Measurements from ENCODE around the gene PPIC.
"Not testable (repeated sequence)": the region's sequence is repeated elsewhere in the genome, so short reads cannot be mapped to it uniquely, and the experiment has no call there.

The PPIC gene

DNA sequence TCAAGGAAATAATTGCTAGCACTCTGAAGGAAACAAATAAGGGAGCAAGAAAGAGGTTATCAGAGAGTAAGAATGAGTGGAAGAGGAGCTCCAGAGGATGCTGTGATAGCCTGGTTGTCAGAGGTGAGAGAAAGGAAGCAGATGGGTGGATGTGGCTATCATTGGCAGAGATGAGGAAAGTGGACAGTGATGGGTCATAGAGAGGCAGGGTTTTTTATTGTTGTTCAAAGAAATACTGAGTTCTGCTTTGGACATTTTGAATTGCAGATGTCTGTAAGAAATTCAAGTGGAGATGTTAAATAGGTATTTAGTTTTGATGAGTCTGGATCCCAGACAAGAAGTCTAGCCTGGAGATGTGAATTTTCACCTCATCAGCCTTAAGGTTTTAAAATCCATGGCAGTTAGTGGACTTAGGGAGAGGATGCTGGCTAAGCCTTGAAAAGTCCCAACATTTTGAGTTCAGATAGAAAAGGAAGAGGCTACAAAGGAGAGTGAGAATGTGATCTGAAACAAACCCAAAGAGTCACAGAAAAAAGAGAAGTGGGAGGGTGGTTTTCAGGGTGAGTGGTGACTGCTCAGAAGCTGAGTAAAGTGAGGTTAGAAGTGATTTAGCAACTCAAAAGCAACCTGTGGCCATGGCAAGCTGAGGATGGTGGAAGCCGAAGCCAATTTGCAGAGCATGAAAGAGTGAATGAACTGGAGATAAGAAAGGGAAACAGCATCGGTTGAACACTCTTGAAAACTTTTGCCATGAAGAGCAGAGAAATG, 50.4 kb downstream of the PPIC start:
- Mint-ChIP-seq H3K4me3 (no peak overlapping the region), H3K36me3 (ENCODE audit: low read depth) (no peaks in the 10 kb centered on the region), H3K27me3 (no peaks in the 10 kb centered on the region), H3K27ac (no peak overlapping the region), H3K9me3 (no peaks in the 10 kb centered on the region), H3K4me1 (ENCODE audit: low read depth) (no peaks in the 10 kb centered on the region)
- DNase-seq: no peak

DNA sequence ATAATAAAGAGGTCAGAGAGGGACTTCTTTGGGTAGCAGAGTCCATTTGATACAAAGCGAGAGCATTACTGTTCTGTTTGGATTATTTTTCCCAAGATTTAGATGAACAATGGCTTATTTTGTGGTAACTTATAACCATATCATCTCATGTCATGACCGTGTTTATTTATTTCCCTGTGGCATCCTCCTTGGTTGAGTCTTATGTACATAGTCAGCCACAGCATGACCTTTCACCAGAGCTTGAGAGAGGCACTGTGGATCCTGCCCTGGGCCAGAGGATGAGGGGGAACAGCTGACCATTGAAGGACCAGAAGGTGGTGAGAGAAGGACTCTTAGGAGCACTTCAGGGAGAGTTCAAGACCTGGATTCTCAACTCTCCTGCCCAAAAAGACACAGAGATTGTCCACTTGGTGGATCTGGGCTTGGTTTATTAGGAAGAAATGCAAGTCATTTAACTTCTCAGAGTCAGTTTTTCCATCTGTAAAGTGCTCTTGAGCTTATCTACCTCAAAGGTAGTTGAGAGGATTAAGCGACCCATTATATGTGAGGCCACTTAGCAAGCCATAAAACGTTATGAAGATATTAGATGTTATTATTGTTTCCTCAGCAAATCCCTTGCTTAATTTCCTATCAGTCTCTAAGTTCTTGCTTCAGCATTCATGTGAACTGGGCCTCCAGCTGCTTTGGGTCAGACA, 51.4 kb downstream of the PPIC start:
- no peaks in the 10 kb centered on the region for H3K4me1 Mint-ChIP-seq (ENCODE audit: low read depth)
- H3K9me3 Mint-ChIP-seq: no peaks in the 10 kb centered on the region
- DNase-seq: no peak
- H3K4me3 Mint-ChIP-seq: no peak overlapping the region
- H3K27me3 Mint-ChIP-seq: no peaks in the 10 kb centered on the region
- no peak overlapping the region for H3K27ac Mint-ChIP-seq
- no peaks in the 10 kb centered on the region for H3K36me3 Mint-ChIP-seq (ENCODE audit: low read depth)

DNA sequence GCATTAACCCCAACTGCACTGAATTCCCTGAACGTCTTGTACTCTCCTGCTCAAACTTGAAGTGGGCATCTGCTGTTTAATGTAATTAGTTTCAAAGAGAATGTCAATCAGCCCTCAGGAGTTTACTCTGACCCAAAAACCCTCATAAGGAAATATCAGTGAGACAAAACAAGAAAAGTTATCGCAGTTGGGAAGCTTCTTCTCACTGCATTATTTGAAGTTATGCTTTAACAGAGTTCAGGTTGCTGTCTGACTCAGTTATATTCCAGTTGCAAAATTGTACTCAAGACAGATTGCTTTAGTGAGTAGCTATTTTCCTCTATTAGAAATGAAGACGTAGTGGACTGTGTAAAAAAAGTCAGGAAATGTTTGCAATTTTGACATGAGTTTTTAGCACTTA, 52.1 kb downstream of the PPIC start:
- no peak overlapping the region for H3K4me3 Mint-ChIP-seq
- DNase-seq: no peak
- no peaks in the 10 kb centered on the region for H3K4me1 Mint-ChIP-seq (ENCODE audit: low read depth)
- H3K27me3 Mint-ChIP-seq: no peaks in the 10 kb centered on the region
- H3K9me3 Mint-ChIP-seq: no peaks in the 10 kb centered on the region
- no peaks in the 10 kb centered on the region for H3K36me3 Mint-ChIP-seq (ENCODE audit: low read depth)
- no peak overlapping the region for H3K27ac Mint-ChIP-seq

DNA sequence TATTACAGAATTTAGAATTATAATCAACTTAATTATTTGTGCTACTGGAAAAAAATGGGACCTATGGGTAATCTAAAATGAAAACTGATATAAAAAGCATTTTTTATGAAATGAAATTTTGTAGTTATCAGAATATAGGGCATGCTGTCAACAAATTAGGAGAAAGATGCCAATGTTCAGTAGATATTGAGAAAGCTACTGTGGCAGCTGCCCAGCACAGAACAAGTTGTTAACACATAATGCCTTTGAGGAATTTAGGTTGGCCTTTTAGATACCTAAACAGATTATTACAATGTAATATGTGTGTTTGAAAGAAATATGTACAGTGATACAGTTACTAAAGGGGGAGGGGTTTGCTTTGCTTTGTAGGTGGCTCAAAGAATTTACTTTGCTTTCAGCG, 54.1 kb downstream of the PPIC start:
- no peak for DNase-seq
- H3K27ac Mint-ChIP-seq: no peak overlapping the region
- H3K4me1 Mint-ChIP-seq (ENCODE audit: low read depth): no peaks in the 10 kb centered on the region
- H3K9me3 Mint-ChIP-seq: no peaks in the 10 kb centered on the region
- no peak overlapping the region for H3K4me3 Mint-ChIP-seq
- H3K27me3 Mint-ChIP-seq: no peaks in the 10 kb centered on the region
- H3K36me3 Mint-ChIP-seq (ENCODE audit: low read depth): no peaks in the 10 kb centered on the region

DNA sequence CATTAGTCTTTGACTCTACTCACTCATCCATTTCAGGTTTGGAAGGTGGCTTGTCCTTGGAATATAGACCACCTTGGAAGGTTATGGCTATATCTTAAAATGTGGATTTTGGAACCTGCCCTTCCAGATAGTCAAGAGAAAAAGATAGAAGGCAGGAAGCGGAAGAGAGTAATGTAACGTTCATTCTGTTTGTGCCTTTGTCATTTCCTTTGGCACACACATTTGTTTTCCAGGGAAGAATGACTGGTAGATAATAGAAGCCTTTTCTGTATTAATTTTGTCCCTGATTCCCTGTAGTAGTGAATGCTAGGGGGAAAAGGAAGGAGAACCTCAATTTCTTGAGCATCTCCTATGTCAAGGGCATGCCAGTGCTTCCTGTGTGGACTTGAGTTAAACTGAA, 54.7 kb downstream of the PPIC start:
- H3K27ac Mint-ChIP-seq: no peak overlapping the region
- H3K27me3 Mint-ChIP-seq: no peaks in the 10 kb centered on the region
- H3K4me1 Mint-ChIP-seq (ENCODE audit: low read depth): no peaks in the 10 kb centered on the region

DNA sequence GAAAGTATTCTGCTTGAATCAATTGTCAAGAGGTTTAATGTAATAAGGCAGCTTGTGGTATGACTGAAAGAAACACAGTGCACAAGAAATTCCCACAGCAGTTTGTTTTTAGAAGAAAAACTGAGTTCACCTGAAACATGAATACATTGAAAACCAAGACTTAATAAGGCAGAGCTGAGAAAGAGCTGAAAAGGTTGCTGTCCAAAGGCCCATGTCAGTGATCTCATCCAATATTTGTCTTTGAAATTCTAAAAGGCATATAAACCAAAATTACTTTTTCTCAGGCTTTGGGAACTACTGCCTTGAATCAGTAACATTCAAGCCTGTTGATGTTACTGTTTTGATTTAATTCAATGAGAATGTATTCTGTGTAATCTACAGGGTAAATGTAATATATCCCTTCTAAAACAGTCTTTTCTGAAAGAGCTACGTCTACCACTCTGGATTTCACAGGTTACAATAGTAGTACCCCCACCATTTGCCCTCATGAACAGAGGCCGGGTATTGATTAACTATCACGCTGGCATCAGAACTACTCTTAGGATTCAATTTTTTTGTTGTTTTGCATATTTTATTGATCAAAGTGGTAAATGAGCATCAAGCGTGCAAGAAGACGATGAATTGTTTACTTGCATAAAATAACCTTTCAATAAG, 57.8 kb downstream of the PPIC start:
- H3K27me3 Mint-ChIP-seq: no peaks in the 10 kb centered on the region
- DNase-seq: no peak
- H3K27ac Mint-ChIP-seq: no peak overlapping the region
- H3K9me3 Mint-ChIP-seq: no peaks in the 10 kb centered on the region
- H3K36me3 Mint-ChIP-seq (ENCODE audit: low read depth): no peaks in the 10 kb centered on the region
- H3K4me3 Mint-ChIP-seq: no peak overlapping the region
- H3K4me1 Mint-ChIP-seq (ENCODE audit: low read depth): no peaks in the 10 kb centered on the region

More for the DNA sequence above, 54.7 kb downstream of the PPIC start:
- H3K9me3 Mint-ChIP-seq: no peaks in the 10 kb centered on the region
- no peak for DNase-seq
- H3K4me3 Mint-ChIP-seq: no peak overlapping the region
- no peaks in the 10 kb centered on the region for H3K36me3 Mint-ChIP-seq (ENCODE audit: low read depth)

DNA sequence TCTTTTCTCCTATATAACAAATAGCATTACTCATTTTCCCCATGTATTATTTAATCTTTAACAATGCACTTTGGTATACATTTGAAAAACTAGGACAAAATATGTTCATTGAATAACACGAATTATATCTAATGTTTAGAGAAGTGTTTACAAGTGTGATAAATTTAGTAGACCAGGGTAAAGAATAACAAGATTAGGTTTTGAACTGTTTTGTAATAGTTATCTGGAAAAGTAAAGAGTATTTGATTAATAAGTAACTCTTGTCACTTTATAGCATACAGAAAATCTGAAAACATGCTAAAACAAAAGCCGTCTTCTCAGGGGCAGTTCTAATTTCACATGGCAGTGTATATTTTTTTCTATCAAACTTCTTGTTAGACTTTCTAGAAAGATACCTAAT, 58.5 kb downstream of the PPIC start:
- no peak overlapping the region for H3K27ac Mint-ChIP-seq
- H3K4me1 Mint-ChIP-seq (ENCODE audit: low read depth): no peaks in the 10 kb centered on the region
- H3K4me3 Mint-ChIP-seq: no peak overlapping the region
- H3K36me3 Mint-ChIP-seq (ENCODE audit: low read depth): no peaks in the 10 kb centered on the region
- no peaks in the 10 kb centered on the region for H3K27me3 Mint-ChIP-seq
- no peaks in the 10 kb centered on the region for H3K9me3 Mint-ChIP-seq
- no peak for DNase-seq

DNA sequence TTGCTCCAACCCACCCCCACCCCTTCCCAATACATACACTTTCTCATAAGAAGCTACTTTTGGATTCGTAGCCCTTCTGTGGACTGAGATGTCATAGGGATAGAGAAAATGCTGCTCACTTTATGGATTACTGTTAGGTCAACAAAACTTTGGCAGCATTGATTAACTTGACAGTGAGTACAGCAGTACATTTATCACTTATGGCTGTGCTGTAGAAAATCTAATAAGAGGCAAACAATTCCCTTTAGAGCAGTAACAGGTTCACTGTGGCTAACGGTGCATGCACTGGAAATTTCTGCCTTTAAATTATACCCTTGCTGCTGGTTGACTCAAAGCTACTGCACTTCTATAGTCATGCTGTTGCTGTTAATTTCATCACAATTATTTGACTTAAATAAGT, 59.2 kb downstream of the PPIC start:
- Mint-ChIP-seq H3K36me3 (ENCODE audit: low read depth) (no peaks in the 10 kb centered on the region), H3K4me3 (no peak overlapping the region), H3K27me3 (no peaks in the 10 kb centered on the region), H3K27ac (no peak overlapping the region), H3K4me1 (ENCODE audit: low read depth) (no peaks in the 10 kb centered on the region), H3K9me3 (no peaks in the 10 kb centered on the region)
- no peak for DNase-seq

DNA sequence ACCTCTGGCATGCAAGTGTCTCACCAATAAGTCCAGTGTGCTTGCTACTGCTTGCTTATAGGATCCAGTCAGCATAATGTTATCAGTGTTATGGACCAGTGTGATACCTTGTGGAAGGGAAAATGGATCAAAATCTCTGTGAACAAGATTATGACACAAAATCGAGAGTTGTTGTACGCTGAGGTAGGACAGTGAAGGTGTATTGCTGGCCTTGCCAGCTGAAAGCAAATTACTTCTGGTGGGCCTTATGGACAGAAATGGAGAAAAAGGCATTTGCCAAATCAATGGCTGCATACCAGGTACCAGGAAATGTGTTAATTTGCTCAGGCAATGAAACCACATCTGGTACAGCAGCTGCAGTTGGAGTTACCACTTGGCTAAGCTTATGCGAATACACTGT, 62.3 kb downstream of the PPIC start:
- H3K4me3 Mint-ChIP-seq; H3K4me1 Mint-ChIP-seq (ENCODE audit: low read depth); H3K27ac Mint-ChIP-seq; H3K9me3 Mint-ChIP-seq; DNase-seq; H3K27me3 Mint-ChIP-seq; H3K36me3 Mint-ChIP-seq (ENCODE audit: low read depth): not testable (repeated sequence)

DNA sequence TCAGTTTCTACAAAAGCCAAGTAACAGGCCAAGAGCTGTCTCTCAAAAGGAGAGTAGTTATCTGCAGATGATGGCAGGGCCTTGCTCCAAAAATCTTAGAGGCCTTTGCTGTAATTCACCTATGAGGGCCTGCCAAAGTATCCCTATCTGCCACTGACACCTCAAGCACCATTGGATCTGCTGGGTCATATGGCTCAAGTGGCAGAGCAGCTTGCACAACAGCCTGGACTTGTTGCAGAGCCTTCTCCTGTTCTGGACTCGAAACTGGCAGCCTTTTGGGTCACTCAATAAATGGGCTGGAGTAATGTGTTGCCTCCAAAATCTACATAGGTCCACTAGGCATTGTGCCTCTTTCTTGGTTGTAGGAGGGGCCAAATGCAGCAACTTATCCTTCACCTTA, 62.8 kb downstream of the PPIC start:
- not testable (repeated sequence) for H3K9me3 Mint-ChIP-seq; H3K27ac Mint-ChIP-seq; DNase-seq; H3K27me3 Mint-ChIP-seq; H3K4me3 Mint-ChIP-seq; H3K4me1 Mint-ChIP-seq (ENCODE audit: low read depth); H3K36me3 Mint-ChIP-seq (ENCODE audit: low read depth)

All from activated T-cell treated with anti-CD3 and anti-CD28 coated beads, Interleukin-2, amount 50 U/mL, for 24 hours (primary cell).